Activated naive CD4-positive, alpha-beta T cell treated with Interleukin-2 at 50 U/mL for 16 hours (primary cell): ENCODE data around the gene TM2D3.

Experiments used
- DNase-seq: peaks from one replicate; pipeline ENCODE4 v3.0.0-alpha.2; 2020

The TM2D3 gene

DNA sequence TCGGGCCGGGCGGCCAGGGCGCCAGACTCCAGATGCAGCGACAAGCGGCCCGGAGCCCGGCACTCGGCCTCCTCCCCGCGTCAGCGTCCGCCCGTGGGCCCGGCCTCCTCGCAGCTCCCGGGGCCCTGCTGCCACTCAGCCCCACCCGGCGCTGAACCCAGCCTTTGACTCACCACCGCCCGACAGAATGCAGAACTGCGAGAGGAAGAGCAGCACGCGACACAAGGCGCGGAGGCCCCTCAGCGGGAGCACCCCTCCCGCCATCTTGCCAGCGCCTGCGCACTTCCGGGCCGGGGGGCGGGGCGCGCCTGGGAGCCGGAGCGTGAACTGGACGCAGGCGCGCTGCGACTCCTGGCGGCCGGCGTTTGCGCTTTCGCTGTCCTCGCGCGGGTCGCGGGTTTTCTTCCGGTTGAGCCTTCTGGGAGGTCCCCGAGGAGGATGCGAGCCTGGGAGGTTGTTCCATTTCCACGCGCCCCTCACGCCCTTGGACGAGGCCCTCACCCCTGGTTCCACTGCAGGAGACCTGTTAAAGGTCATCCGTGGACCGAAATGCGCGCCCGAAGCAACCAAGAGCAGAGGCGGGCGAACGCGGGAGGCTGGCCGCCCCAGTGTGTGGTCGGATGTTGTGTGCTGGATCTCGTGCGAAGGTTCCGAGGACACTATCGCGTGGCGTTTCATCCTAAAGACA lies at the start of gene TM2D3:
TSS of gene TM2D3 (minus strand) at position 284 of the 688 bp plus-strand sequence. CDS start at position 264, 20 bp downstream.
- peak; percentile 95 for DNase-seq

- no peak for DNase-seq
These were observed 46.1 kb upstream of the TM2D3 start for GRCh38 chr15:101698314-101698713.

DNA sequence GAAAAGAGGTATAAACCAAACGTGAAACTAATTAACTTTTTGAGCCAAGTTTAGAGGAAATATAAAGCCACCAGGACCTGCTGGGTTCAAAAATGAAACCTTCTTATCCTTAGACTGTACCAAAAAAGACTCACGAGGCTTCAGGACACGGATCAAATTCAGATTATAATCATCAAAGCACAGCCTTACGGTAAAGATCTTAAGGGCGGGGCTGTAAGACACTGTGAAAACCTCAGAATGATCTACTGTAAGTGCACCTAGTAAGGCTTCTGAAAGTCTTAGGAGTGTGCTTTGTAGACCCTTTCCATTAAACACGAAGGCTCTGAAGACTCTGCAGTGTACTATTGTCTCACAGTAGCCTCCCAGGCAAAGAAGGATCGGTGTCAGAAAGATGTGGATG lies 45.3 kb upstream of the TM2D3 start:
- no peak for DNase-seq

- DNase-seq = no peak
These were observed 44.6 kb upstream of the TM2D3 start for GRCh38 chr15:101696829-101697228.

- no peak for DNase-seq
These were observed 42.1 kb upstream of the TM2D3 start for GRCh38 chr15:101694261-101694660.

DNA sequence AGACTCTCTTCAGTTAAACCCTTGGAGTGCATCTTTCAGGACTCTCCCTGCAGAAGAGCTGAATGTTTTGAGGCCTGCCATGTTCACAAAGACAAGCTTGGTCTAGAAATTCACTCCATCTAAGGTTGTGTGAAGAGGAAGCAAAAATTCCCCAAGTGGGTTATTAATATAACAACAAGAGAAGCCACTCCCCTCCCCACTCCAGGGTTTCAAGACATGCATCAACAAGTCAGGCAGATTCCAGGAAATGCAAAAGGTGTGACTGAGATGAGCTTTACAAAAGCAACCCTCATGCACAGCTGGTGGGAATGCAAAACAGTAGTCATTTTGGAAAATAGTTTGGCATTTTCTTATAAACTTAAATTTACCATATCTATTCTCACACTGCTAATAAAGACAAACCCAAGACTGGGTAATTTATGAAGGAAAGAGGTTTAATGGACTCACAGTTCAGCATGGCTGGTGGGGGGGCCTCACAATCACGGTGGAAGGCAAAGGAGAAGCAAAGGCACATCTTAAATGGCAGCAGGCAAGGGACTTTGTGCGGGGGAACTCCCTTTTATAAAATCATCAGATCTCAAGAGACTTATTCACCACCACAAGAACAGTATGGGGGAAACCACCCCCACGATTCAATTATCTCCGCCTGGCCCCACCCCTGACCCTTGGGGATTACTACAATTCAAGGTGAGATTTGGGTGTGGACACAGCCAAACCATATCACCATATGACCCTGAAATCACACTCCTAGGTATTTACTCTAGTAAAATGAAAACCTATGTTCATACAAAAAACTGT lies 40.8 kb upstream of the TM2D3 start:
- DNase-seq = no peak

DNA sequence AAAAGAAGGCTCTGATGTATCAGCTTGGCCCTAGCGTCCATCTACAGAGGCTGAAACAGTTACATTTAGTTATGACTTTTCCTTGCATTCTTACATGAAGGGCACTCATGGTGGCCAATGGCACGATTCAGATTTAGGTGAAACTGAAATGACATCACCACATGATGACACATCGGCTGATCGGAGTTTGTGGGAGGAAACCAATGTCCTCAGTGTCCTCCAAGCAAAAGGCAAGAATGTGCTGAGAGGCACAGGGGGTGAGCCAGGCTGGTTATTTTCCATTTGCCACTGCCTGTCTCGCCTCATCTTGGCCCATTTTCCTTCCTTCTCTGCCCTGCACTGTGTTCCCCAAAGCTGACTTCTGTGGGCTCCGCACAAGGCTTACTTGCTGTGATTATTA lies 37.7 kb upstream of the TM2D3 start:
- DNase-seq = peak; percentile 14

GRCh38 chr15:101686718-101687117 lies 34.5 kb upstream of the TM2D3 start:
- no peak for DNase-seq

DNA sequence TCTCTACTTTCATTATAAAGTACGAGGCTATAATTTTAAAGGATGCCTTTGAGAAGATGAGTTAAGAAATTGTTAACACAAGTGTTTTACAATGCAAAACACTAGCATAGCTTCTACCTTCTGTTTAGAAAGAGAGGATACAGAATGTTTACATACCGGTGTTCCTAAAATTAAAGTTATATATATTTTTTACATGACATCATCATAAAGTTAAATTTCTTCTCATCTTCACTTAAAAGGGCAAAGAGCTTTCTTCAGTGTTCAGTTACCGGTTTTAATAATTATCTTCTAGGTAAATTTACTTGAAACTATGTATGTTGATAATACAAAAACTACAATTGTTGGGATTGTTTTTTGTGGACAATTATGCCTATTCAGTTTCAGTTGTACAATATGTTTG lies 32.7 kb upstream of the TM2D3 start:
- no peak for DNase-seq

DNA sequence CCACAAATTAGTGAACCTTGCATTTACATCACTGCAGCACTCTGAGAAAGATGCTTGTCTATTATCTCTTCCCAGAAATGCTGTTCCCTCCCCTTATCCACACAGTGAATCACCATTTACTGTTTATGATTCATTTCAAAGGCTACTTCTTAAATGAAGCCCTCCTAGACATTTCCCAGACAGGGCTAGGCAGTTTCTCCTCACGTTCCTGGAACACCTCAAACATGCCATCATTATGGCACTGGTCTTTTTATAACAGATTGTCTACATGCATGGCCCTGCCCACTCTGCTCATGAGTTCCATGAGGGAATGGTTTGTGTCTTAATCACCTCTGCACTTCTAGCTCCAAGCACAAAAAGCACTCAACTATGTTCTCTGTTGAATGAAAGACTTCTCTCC lies 32.2 kb upstream of the TM2D3 start:
- no peak for DNase-seq

DNA sequence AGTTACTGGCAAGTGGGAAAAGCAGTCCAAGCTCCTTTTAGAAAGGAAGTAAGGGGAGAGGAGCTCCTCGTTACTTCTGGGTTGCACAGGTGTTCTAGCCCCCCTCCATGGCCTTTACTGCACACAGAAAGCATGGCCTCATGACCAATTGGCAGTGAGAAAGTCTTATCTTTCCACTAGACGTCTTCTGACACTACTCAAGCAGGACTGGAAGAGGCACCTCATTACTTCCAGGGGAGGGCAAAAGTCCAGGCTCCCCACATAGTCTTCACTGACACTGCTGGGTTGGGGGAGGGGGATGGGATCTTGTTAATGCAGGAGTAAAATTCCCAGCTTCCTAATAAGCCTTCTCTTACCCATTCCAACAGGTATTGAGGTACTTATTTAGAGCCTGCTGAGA lies 27.6 kb upstream of the TM2D3 start:
- DNase-seq = no peak

DNA sequence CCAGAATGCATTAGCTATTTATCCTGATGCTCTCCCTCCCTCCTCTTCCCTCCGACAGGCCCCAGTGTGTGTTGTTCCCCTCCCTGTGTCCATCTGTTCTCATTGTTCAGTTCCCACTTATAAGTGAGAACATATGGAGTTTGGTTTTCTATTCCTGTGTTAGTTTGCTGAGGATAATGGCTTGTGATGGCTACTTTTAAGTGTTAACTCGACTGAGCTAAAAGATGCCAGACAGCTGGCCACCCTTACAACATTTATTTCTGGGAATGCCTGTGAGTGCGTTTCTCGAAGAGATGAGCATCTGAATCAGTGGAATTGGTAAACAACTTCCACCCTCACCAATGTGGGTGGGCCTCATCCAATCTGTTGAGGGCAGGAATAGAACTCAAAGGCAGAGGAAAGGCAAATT lies 24.7 kb upstream of the TM2D3 start:
- no peak for DNase-seq

DNA sequence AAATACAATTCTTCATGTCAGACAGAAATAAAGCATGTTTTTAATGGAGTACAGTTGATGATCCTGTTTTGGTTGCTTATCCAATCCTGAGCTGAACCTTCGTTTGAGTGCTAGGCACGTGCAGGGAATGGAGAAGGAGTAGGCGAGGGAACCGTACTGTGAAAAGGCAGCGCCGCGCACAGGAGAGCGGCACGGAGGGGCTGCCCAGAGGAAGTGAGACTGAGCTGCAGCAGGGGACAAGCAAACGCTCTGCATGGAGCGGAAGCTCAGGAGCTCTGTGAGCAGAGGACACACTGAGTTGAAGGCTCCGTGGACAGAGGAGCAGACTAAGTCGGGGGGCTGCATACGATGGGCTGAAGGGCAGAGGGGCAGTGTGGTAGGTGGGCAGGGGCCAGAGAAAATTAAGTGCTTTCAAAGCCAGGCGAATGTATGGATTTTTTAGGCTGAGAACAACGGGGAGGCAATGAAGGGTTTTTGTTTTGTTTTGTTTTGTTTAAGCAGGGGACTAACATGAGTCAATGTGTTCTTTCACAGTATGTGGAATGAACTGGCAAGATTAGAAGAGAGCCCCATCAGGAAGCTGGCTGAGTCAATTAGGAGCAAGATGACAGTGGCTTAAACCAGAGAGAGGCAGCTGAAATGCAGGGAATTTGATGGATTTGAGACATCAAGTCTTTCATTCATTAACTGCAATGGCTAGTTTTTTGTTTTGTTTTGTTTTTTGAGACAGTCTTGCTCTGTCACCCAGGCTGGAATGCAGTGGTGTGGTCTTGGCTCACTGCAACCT lies 23.8 kb upstream of the TM2D3 start:
- DNase-seq = no peak

DNA sequence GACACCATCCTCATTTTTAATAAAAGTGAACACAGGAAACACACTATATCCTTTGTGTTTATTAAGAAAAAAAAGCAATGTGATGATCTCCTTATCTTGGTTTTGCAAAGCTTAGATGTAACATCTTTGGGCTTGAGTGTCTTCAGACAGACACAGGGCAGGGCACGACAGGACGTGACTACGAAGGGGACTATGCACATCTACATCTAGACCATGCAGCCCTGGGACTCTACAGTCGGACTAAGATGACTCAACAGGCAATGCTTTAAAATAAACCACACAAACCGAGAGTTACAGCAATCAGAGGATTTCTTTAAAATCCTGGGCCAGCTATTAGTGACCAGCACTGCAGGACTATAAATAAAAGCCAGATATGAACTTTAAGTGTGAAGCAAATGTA lies 22.8 kb upstream of the TM2D3 start:
- DNase-seq = no peak

- no peak for DNase-seq
These were observed 20.1 kb upstream of the TM2D3 start for GRCh38 chr15:101672298-101672697.

DNA sequence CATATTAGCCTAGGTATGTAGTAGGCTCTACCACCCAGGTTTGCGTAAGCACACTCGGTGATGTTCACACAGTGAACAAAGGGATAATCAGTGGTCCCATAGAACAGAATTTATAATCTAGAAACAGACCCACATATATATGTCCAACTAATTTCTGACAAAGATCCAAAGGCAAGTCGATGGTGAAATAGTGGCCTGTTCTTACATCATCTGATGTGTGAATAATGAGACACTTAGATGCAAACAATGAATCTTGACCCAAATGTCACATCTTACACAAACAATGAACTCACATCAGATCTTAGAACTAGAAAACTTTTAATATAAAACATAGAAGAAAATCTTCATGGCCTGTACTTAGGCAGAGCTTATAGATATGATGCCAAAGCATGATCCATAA lies 17.6 kb upstream of the TM2D3 start:
- DNase-seq = no peak

DNA sequence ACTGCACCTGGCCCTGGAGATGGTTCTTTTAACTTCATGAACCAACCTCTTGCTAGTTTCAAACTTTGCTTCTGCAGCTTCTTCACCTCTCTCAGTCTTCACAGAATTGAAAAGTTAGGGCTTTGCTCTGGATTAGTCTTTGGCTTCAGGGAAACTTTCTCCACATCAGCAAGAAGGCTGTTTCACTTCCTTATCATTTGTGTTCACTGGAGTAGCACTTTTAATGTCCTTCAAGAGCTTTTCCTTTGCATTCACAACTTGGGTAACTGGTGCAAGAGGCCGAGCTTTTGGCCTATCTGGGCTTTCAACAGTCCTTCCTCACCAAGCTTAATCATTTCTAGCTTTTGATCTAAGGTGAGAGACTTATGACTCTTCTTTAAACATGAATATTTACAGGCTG lies 15.7 kb upstream of the TM2D3 start:
- no peak for DNase-seq

- DNase-seq = no peak
These were observed 12.2 kb upstream of the TM2D3 start for GRCh38 chr15:101664303-101664913.

DNA sequence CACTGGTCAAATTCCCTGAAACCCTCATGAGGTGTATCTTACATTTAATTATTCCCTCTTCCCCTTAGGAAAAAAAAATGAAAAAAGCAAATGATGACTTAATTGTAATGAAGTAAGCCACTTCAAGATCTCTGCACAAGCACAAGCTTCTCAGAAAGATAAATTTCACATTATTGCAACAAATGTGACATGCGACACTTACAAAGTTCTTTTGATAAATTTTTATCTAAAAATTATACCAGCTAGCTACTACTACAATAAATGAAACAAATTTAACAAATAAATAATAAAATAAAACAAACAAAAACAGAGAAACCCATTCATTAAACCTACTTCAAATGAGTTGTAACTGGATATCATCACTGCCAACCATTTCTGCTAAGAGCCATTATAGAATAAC lies 10.0 kb upstream of the TM2D3 start:
- no peak for DNase-seq

DNA sequence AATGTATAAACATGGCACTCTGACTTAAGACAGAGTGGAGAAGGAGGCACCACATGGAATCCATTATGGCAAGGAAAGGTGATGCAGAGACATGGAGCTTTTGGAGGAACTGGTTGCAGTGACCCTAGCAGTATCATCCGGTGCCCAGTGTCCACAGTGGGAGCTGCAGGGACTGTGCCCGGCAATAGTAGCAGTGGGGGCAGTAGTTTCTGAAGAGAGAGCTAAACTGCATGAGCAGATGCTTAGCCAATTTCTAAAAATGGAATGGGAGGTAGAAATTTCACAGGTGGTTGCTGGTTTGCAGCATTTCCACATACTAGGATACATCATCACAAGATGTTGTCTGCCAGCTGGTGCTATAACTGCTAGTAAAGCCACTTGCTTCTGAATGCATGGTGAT lies 7.8 kb upstream of the TM2D3 start:
- DNase-seq = no peak

GRCh38 chr15:101657968-101658784 lies 6.0 kb upstream of the TM2D3 start:
- DNase-seq = no peak

- DNase-seq = no peak
These were observed 5.0 kb upstream of the TM2D3 start for GRCh38 chr15:101657171-101657570.
